RKO (cell line): ENCODE data around the gene CD300LG.
"Not testable (repeated sequence)": the region's sequence is repeated elsewhere in the genome, so short reads cannot be mapped to it uniquely, and the experiment has no call there.

ENCODE experiments used
- DNase-seq: peaks from one replicate; pipeline ENCODE4 v3.0.0-alpha.2; 2016; ENCODE audit warnings: low spot score

Gene CD300LG

GRCh38 chr17:43825567-43825966 lies 21.4 kb upstream of the CD300LG start:
- no peak for DNase-seq

- DNase-seq, result no peak
These were observed 20.8 kb upstream of the CD300LG start for GRCh38 chr17:43826206-43826605.

- no peak for DNase-seq
These were observed 19.4 kb upstream of the CD300LG start for GRCh38 chr17:43827596-43827995.

- no peak for DNase-seq
These were observed 17.2 kb upstream of the CD300LG start for GRCh38 chr17:43829738-43830137.

GRCh38 chr17:43830510-43831140 lies 16.4 kb upstream of the CD300LG start:
- DNase-seq, result no peak

- DNase-seq, result no peak
These were observed 15.3 kb upstream of the CD300LG start for GRCh38 chr17:43831633-43832032.

GRCh38 chr17:43832168-43832975 lies 14.6 kb upstream of the CD300LG start:
- peak; percentile 86 for DNase-seq

GRCh38 chr17:43832976-43833829 lies 13.8 kb upstream of the CD300LG start, which contains the start of gene MPP3:
MPP3 (minus strand) TSS chr17:43833146; CDS start chr17:43831906, 1,240 bp downstream.
- DNase-seq, result peak; percentile 73

GRCh38 chr17:43834106-43834505 lies 12.9 kb upstream of the CD300LG start:
- no peak for DNase-seq

- no peak for DNase-seq
These were observed 7.3 kb upstream of the CD300LG start for GRCh38 chr17:43839670-43840108.

- peak; percentile 30 for DNase-seq
These were observed 6.2 kb upstream of the CD300LG start for GRCh38 chr17:43840814-43841213.

GRCh38 chr17:43841282-43841681 lies 5.7 kb upstream of the CD300LG start:
- no peak for DNase-seq

- DNase-seq, result not testable (repeated sequence)
These were observed 4.6 kb upstream of the CD300LG start for GRCh38 chr17:43842091-43842974.

- DNase-seq, result no peak
These were observed 4.0 kb upstream of the CD300LG start for GRCh38 chr17:43842975-43843325.

- DNase-seq, result no peak
These were observed 2.7 kb upstream of the CD300LG start for GRCh38 chr17:43844241-43844640.

- no peak for DNase-seq
These were observed 1.2 kb upstream of the CD300LG start for GRCh38 chr17:43845766-43846165.

GRCh38 chr17:43846221-43846712 lies 709 bp upstream of the CD300LG start:
- DNase-seq, result peak; percentile 65

GRCh38 chr17:43848601-43849000 lies 1.6 kb downstream of the CD300LG start:
- DNase-seq, result no peak

- DNase-seq, result no peak
These were observed 2.1 kb downstream of the CD300LG start for GRCh38 chr17:43849116-43849515.

- no peak for DNase-seq
These were observed 5.6 kb downstream of the CD300LG start for GRCh38 chr17:43852571-43852970.

- DNase-seq, result no peak
These were observed 6.6 kb downstream of the CD300LG start for GRCh38 chr17:43853546-43853945.
